SHP77 treated with DMSO at 0.1 percent for 48 hours (cell line): ENCODE results near the gene FAM120A.

ENCODE experiments used
- DNase-seq: peaks from one replicate; lab custom pipeline; 2025; lab: John Stamatoyannopoulos, UW

FAM120A gene

GRCh38 chr9:93451849-93452709 lies 594 bp downstream of the FAM120A start:
- no peak for DNase-seq

GRCh38 chr9:93452710-93453046 lies 1.2 kb downstream of the FAM120A start:
- no peak for DNase-seq

GRCh38 chr9:93453047-93453914 lies 1.8 kb downstream of the FAM120A start, which contains the start of gene FAM120AOS:
FAM120AOS (minus strand) TSS chr9:93453581; CDS start chr9:93452709, 872 bp downstream.
- DNase-seq = peak; percentile 89

GRCh38 chr9:93456022-93456421 lies 4.5 kb downstream of the FAM120A start:
- no peak for DNase-seq

GRCh38 chr9:93456504-93456903 lies 5.0 kb downstream of the FAM120A start:
- no peak for DNase-seq

GRCh38 chr9:93457006-93457405 lies 5.5 kb downstream of the FAM120A start:
- no peak for DNase-seq

- DNase-seq = no peak
These were observed 7.2 kb downstream of the FAM120A start for GRCh38 chr9:93458712-93459111.

GRCh38 chr9:93459432-93459847 lies 8.0 kb downstream of the FAM120A start:
- no peak for DNase-seq

GRCh38 chr9:93460689-93461413 lies 9.4 kb downstream of the FAM120A start:
- no peak for DNase-seq

- DNase-seq = no peak
These were observed 9.9 kb downstream of the FAM120A start for GRCh38 chr9:93461414-93461743.

- no peak for DNase-seq
These were observed 10.3 kb downstream of the FAM120A start for GRCh38 chr9:93461821-93462220.

- DNase-seq = no peak
These were observed 12.3 kb downstream of the FAM120A start for GRCh38 chr9:93463638-93464248.

GRCh38 chr9:93464395-93464794 lies 12.9 kb downstream of the FAM120A start:
- no peak for DNase-seq

- DNase-seq = no peak
These were observed 13.4 kb downstream of the FAM120A start for GRCh38 chr9:93464876-93465275.

- no peak for DNase-seq
These were observed 14.4 kb downstream of the FAM120A start for GRCh38 chr9:93465855-93466254.

GRCh38 chr9:93466416-93467061 lies 15.1 kb downstream of the FAM120A start:
- no peak for DNase-seq

- DNase-seq = no peak
These were observed 15.6 kb downstream of the FAM120A start for GRCh38 chr9:93467062-93467416.

- DNase-seq = no peak
These were observed 16.0 kb downstream of the FAM120A start for GRCh38 chr9:93467462-93467861.

- DNase-seq = no peak
These were observed 17.4 kb downstream of the FAM120A start for GRCh38 chr9:93468763-93469456.

GRCh38 chr9:93470391-93470790 lies 18.9 kb downstream of the FAM120A start:
- no peak for DNase-seq

- no peak for DNase-seq
These were observed 19.6 kb downstream of the FAM120A start for GRCh38 chr9:93471124-93471523.
